GM12892 (cell line): ENCODE measurements around the gene TRIM26.

Source experiments
- POLR2A ChIP-seq: IDR thresholded peaks from 2 replicates; pipeline ENCODE4 v1.6.1; 2011; ENCODE audit warnings: low read depth, low read length, control low read depth
- POLR2AphosphoS5 ChIP-seq: IDR thresholded peaks from 2 replicates; pipeline ENCODE4 v1.6.1; 2011; ENCODE audit warnings: low read depth, low read length, control low read depth
- TAF1 ChIP-seq: IDR thresholded peaks from 2 replicates; pipeline ENCODE4 v1.6.1; 2011; ENCODE audit warnings: low read depth, mild to moderate bottlenecking, control low read depth, low read length, borderline replicate concordance

DNA sequence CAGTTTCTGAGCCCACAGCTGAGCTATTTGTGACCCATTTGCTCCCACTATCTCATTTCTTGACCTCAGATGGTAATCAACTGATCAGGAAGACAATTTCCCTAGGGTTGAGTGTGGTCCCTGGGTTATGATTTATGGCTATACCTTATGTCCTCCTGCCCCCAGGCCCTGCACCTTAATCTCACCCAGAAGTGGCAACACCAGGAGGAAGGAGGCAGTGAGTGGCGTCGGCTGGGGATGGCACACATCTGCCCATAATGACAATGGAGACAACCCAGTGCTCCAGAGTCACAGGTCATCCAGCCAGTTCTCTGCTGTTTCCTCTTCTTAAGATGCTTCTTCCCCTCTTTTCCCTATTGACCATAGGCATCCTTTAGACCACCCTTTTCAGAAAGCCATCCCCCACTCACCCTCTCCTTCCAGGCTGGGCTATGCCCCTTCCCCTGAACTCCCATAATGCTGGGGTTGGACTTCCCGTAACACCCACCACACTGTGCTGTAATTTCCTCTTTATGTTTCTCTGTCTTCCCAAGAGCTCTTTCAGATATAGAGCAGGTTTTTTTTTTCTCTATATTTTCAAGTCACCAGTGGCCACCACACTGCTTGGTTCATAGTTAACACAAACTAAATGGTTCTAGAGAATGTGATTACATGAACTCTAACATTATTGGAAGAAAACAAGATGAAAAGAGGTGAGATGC is 60.1 kb downstream of the TRIM26 start:
- no peak for TF ChIP-seq POLR2AphosphoS5
- no peak for TF ChIP-seq POLR2A
- no peak for TF ChIP-seq TAF1
